B cell (primary cell): ENCODE results near the gene GRIP1. TPM values are rescaled to one million over a fixed set of nuclear protein-coding genes. Genes with fewer than 3 reads are reported as not detected.

Experiments used
- ATAC-seq: fragments of 200-7000 bp; cut with Tn5 transposase; one replicate; pipeline ENCODE4 v1.10.0; 2021; ENCODE audit warnings: low read depth, mild to moderate bottlenecking, moderate number of reproducible peaks, moderate library complexity
- CTCF ChIA-PET: fragments of 350-600 bp; sonication (Branson Sonifier 250); formaldehyde crosslinking; loops from one replicate; lab custom pipeline; 2021; ENCODE audit warnings: antibody characterized with exemption, inconsistent platforms; lab: Charles Lee
- POLR2A ChIA-PET: fragments of 350-600 bp; sonication (Branson Sonifier 250); formaldehyde crosslinking; loops from one replicate; lab custom pipeline; 2021; ENCODE audit warnings: antibody characterized with exemption; lab: Charles Lee
- DNase-seq: peaks from one replicate; pipeline ENCODE4 v3.0.0; 2013
- H2AFZ ChIP-seq: 2 replicates; pipeline ENCODE4 v1.6.1; 2012; ENCODE audit warnings: mild to moderate bottlenecking, low read depth, low read length; ENCODE audit not compliant: insufficient read depth, poor library complexity, severe bottlenecking
- H3K27ac ChIP-seq, 2 donors: 1 replicate in 1 of 2; 2 replicates in 1 of 2; pipeline ENCODE4 v1.5.1; 2012 to 2013; ENCODE audit warnings: low read length in 2 of 2, mild to moderate bottlenecking in 2 of 2, moderate library complexity in 1 of 2
- H3K27me3 ChIP-seq, 4 experiments: fragments of 200-600 bp in 1 of 4; sonication (generic) in 1 of 4; replicated peaks in 1 of 4; 1 replicate in 2 of 4; 2 replicates in 2 of 4; pipeline versions ENCODE4 v1.6.1 to v1.7.0; 2013 to 2016; ENCODE audit warnings: low read length in 3 of 4, mild to moderate bottlenecking in 2 of 4, mixed read lengths in 1 of 4, moderate library complexity in 1 of 4; ENCODE audit not compliant: insufficient read depth in 4 of 4, control insufficient read depth in 3 of 4; ENCODE audit errors: control extremely low read depth in 1 of 4
- H3K36me3 ChIP-seq, 2 experiments: replicated peaks in 1 of 2; 1 replicate in 1 of 2; 2 replicates in 1 of 2; pipeline versions ENCODE4 v1.6.1 to v1.7.1; 2013; ENCODE audit warnings: low read length in 1 of 2; ENCODE audit not compliant: insufficient read depth in 2 of 2, control insufficient read depth in 1 of 2; ENCODE audit errors: control extremely low read depth in 1 of 2, extremely low read depth in 1 of 2
- H3K4me1 ChIP-seq, 2 donors: fragments of 200-600 bp in 1 of 2; sonication (generic) in 1 of 2; 1 replicate in 1 of 2; 2 replicates in 1 of 2; pipeline versions ENCODE4 v1.5.1 to v1.6.1; 2013 to 2017; ENCODE audit warnings: low read length in 2 of 2; ENCODE audit not compliant: control insufficient read depth in 2 of 2, insufficient read depth in 2 of 2
- H3K4me2 ChIP-seq: replicated peaks from 2 replicates; pipeline ENCODE3; 2012; ENCODE audit warnings: mild to moderate bottlenecking, low read depth, low read length; ENCODE audit not compliant: poor library complexity, severe bottlenecking
- H3K4me3 ChIP-seq, 5 experiments: fragments of 200-600 bp in 1 of 5; sonication (generic) in 1 of 5; 1 replicate in 3 of 5; 2 replicates in 2 of 5; pipeline versions ENCODE4 v1.5.1 to v1.7.0; 2011 to 2016; ENCODE audit warnings: low read length in 4 of 5, mild to moderate bottlenecking in 4 of 5, low read depth in 2 of 5, control low read depth in 1 of 5, moderate library complexity in 1 of 5; ENCODE audit not compliant: insufficient read depth in 1 of 5; ENCODE audit errors: control extremely low read depth in 1 of 5, extremely low read depth in 1 of 5
- H3K79me2 ChIP-seq: fragments of 200-600 bp; sonication (generic); one replicate; pipeline ENCODE4 v1.6.0; 2016; ENCODE audit warnings: low read length; ENCODE audit not compliant: control insufficient read depth, insufficient read depth
- H3K9ac ChIP-seq: fragments of 200-600 bp; sonication (generic); 2 replicates; pipeline ENCODE4 v1.6.1; 2017; ENCODE audit warnings: mild to moderate bottlenecking, low read length, moderate library complexity
- H3K9me3 ChIP-seq, 3 donors: one replicate each; pipeline versions ENCODE4 v1.6.1 to v1.7.1; 2013; ENCODE audit warnings: low read length in 2 of 3; ENCODE audit not compliant: control insufficient read depth in 2 of 3, insufficient read depth in 1 of 3; ENCODE audit errors: control extremely low read depth in 1 of 3
- H4K20me1 ChIP-seq: 2 replicates; pipeline ENCODE4 v1.6.0; 2012; ENCODE audit warnings: mild to moderate bottlenecking, low read length; ENCODE audit not compliant: insufficient read depth, control insufficient read depth, poor library complexity, severe bottlenecking
- H3K27ac Mint-ChIP-seq: one replicate; pipeline ENCODE4 v1.8.0; 2021; ENCODE audit warnings: mixed read lengths
- H3K27me3 Mint-ChIP-seq: one replicate; pipeline ENCODE4 v1.8.0; 2021; ENCODE audit warnings: mixed read lengths
- H3K4me1 Mint-ChIP-seq: one replicate; pipeline ENCODE4 v1.8.0; 2021; ENCODE audit warnings: mixed read lengths
- H3K4me3 Mint-ChIP-seq: one replicate; pipeline ENCODE4 v1.8.0; 2021; ENCODE audit warnings: mixed read lengths
- H3K9me3 Mint-ChIP-seq: one replicate; pipeline ENCODE4 v1.8.0; 2022; ENCODE audit warnings: mixed read lengths; ENCODE audit not compliant: insufficient read depth
- EZH2 ChIP-seq: IDR thresholded peaks from 2 replicates; pipeline ENCODE4 v1.6.1; 2012; ENCODE audit warnings: borderline replicate concordance, low read depth, mild to moderate bottlenecking, moderate library complexity, low read length; ENCODE audit not compliant: insufficient read depth, poor library complexity, severe bottlenecking
- WGBS: methylation state at CpG from one replicate; pipeline ENCODE4 v1.1.5; 2013; ENCODE audit warnings: missing lambda C conversion rate; ENCODE audit not compliant: insufficient coverage; 5-methylcytosine and 5-hydroxymethylcytosine counted together
- intact Hi-C: fragments of 100-400 bp; cut with micrococcal nuclease; formaldehyde crosslinking; loops from one replicate; pipeline ENCODE4 v1.10.0; 2022
- polyA plus RNA-seq: library from polyadenylated mRNA; depleted of rRNA; stranded (reverse); fragments of >200 nt; gene quantifications from 2 replicates; pipeline ENCODE4 v1.2.3, GENCODE V29; 2012
- total RNA-seq, 2 donors: library from RNA; stranded (reverse); fragments of 120-200 nt in 1 of 2; gene quantifications; 1 replicate in 1 of 2; 2 replicates in 1 of 2; pipeline versions ENCODE4 v1.2.3 to v1.2.4, GENCODE V29; 2013 to 2022
- TF ChIP-seq, protein P1 (sequence below): fragments of 200-600 bp; IDR thresholded peaks from one replicate; pipeline ENCODE4 v1.8.0; 2022; ENCODE audit warnings: antibody characterized with exemption, mild to moderate bottlenecking

The GRIP1 gene
- total and polyA plus RNA-seq, 2 donors (not counting 1 experiment from before 2014, with no cell fraction given) = 0.22 TPM; not detected in 1

DNA sequence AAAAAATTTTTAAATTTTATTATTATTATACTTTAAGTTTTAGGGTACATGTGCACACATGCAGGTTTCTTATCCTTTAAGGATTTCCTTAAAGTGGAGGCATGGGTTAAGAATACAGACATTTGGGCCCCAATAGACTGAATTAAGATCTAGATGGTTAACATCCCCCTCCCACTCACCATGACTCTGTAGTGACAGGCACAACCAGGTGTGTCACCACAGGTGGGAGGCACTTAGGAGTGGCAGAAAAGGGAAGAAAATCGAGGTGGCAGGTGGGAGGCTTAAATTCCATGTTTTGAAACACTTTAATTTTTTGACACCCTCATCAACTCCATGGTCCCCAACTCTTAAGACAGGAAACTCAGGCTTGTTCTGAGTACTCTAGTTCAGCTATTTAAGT lies 37.6 kb upstream of the GRIP1 start:
- H3K27me3 Mint-ChIP-seq = no peaks in the 10 kb centered on the region
- Histone ChIP-seq H3K79me2 (no peaks in the 10 kb centered on the region), H3K4me1 (peaks cover 6 to 13% of the 10 kb centered on the region in 2 donors), H3K9me3 (no peaks in the 10 kb centered on the region), H3K36me3 (no peaks in the 10 kb centered on the region), H4K20me1 (no peaks in the 10 kb centered on the region), H3K4me3 (no peak overlapping the region), H3K27ac (no peak overlapping the region), H3K27me3 (no peaks in the 10 kb centered on the region), H2AFZ (no peak overlapping the region), H3K4me2 (no peak overlapping the region), H3K9ac (no peak overlapping the region)
- intact Hi-C loops = no loop called here
- ChIA-PET POLR2A (no interaction called here), CTCF (no interaction called here)
- H3K9me3 Mint-ChIP-seq = no peaks in the 10 kb centered on the region
- H3K4me3 Mint-ChIP-seq = no peak overlapping the region
- no peak for DNase-seq
- no peak overlapping the region for H3K27ac Mint-ChIP-seq
- WGBS = no CpG with 5 or more reads among the region's 1 CpG
- TF ChIP-seq, protein P1, sequence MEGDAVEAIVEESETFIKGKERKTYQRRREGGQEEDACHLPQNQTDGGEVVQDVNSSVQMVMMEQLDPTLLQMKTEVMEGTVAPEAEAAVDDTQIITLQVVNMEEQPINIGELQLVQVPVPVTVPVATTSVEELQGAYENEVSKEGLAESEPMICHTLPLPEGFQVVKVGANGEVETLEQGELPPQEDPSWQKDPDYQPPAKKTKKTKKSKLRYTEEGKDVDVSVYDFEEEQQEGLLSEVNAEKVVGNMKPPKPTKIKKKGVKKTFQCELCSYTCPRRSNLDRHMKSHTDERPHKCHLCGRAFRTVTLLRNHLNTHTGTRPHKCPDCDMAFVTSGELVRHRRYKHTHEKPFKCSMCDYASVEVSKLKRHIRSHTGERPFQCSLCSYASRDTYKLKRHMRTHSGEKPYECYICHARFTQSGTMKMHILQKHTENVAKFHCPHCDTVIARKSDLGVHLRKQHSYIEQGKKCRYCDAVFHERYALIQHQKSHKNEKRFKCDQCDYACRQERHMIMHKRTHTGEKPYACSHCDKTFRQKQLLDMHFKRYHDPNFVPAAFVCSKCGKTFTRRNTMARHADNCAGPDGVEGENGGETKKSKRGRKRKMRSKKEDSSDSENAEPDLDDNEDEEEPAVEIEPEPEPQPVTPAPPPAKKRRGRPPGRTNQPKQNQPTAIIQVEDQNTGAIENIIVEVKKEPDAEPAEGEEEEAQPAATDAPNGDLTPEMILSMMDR = no peak
- TF ChIP-seq EZH2 = no peak
- no peak for ATAC-seq
- H3K4me1 Mint-ChIP-seq = peaks cover 14% of the 10 kb centered on the region

DNA sequence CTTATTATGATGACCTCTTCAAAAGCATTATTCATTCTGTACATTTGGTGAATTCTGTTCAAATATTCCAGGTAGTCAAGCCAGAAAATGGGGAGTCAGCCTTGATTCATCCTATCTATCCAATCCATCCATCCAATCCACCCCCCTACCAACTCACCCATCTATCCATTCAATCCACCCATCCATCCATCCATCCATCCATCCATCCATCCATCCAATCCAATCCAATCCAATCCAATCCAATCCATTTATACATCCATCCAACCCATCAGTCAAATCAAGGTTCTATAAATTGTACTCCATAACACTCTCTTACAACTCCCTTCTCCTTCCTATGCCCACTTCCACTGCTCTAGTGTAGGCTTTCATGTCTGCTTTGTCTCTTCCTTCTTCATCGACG lies 35.8 kb upstream of the GRIP1 start:
- Histone ChIP-seq H3K79me2 (no peaks in the 10 kb centered on the region), H3K36me3 (no peaks in the 10 kb centered on the region), H2AFZ (peak overlapping the region; percentile 72), H3K27ac (peak overlapping the region in 1 of 2 donors; percentile 68), H3K9me3 (no peaks in the 10 kb centered on the region), H3K27me3 (no peaks in the 10 kb centered on the region), H3K4me2 (peak overlapping the region; percentile 67), H4K20me1 (no peaks in the 10 kb centered on the region), H3K9ac (peak overlapping the region; percentile 62), H3K4me3 (peak overlapping the region in 1 of 5 experiments; percentile 68), H3K4me1 (peaks cover 6 to 15% of the 10 kb centered on the region in 2 donors)
- peak overlapping the region; percentile 33 for H3K4me3 Mint-ChIP-seq
- H3K9me3 Mint-ChIP-seq = no peaks in the 10 kb centered on the region
- POLR2A ChIA-PET = no interaction called here
- peaks cover 16% of the 10 kb centered on the region for H3K4me1 Mint-ChIP-seq
- no peak for ATAC-seq
- intact Hi-C loops = loop anchor here (5.0 kb wide), 1 partner anchor 362 kb away; no protein-coding TSS in a partner anchor
- CTCF ChIA-PET = no interaction called here
- WGBS = 100% methylated on average over 2 of the region's 2 CpGs
- H3K27ac Mint-ChIP-seq = no peak overlapping the region
- DNase-seq = no peak
- no peak for TF ChIP-seq EZH2
- TF ChIP-seq, protein P1 = no peak
- no peaks in the 10 kb centered on the region for H3K27me3 Mint-ChIP-seq
